Measurements from ENCODE around the gene RAB11FIP2. TPM values are rescaled to one million over a fixed set of nuclear protein-coding genes. Genes with fewer than 3 reads are reported as not detected.

The RAB11FIP2 gene
- total RNA-seq, 1 experiment from 2014 or later = 4.4 TPM

DNA sequence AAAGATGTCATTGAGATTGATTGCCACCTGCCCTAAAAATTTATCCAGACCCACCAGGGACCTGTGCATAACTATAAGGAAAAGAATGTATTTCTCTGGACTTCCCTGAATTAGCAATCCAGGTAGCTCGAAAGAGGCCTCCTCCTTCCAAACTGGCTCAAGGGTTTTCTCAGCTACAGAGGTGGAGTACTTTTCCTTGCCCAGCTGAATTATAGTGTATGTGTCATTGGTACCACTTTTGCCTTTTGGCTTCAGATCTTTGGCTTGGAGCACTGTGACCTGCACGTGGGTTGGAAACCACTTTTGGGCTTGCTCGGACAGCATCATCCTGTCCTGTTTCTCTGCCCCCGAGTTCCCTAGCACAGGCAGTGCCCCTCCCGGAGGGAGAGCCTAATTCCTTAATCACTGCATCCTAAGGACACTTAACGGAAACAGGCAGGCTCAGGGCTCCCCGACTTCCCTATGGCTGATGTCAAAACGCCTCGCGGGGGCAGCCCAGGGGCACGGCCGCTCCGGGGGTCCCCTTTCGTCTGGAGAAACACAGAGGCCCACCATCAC is 825 bp downstream of the RAB11FIP2 start:
- Histone ChIP-seq H3K4me3 (ENCODE audit: low read length) (peak overlapping the region; percentile 85), H3K4me2 (ENCODE audit: low read length) (peak overlapping the region; percentile 84), H3K9me2 (replicated peaks; ENCODE audit: low read length) (no peaks in the 10 kb centered on the region), H3K4me1 (ENCODE audit: insufficient read depth, low read length) (peaks cover 39% of the 10 kb centered on the region), H3K27me3 (ENCODE audit: low read length) (no peaks in the 10 kb centered on the region), H3K27ac (ENCODE audit: low read length) (peak overlapping the region; percentile 75), H3K9ac (ENCODE audit: low read length) (peak overlapping the region; percentile 82), H4K20me1 (ENCODE audit: low read length) (no peaks in the 10 kb centered on the region), H3K36me3 (ENCODE audit: low read depth, low read length) (no peaks in the 10 kb centered on the region), H3K9me3 (ENCODE audit: low read length) (no peaks in the 10 kb centered on the region), H3F3A (ENCODE audit: low read length, unreplicated experiment) (no peaks in the 10 kb centered on the region), H3K79me2 (ENCODE audit: low read length) (peaks cover 42% of the 10 kb centered on the region), H2AFZ (ENCODE audit: low read length) (peak overlapping the region; percentile 99)
- ChIA-PET CTCF (no interaction called here), POLR2A (ENCODE audit: unreplicated experiment) (no interaction called here)
- ATAC-seq = peak; percentile 35
- DNase-seq = peak; percentile 43
- BruUV-seq (replicated peaks) = TSS peak; percentile 42
- intact Hi-C loops (cut with micrococcal nuclease) = loop anchor here (2.0 kb wide), 1 partner anchor 65 kb away; no protein-coding TSS in a partner anchor
- TF ChIP-seq EZH2phosphoT487 (IDR thresholded peaks at IDR 0.05; ENCODE audit: borderline replicate concordance, low read length) = no peak
- no peak for TF ChIP-seq CTCF (conservative IDR thresholded peaks at IDR 0.05; ENCODE audit: low read depth, low read length)
- no peak for TF ChIP-seq EZH2 (IDR thresholded peaks at IDR 0.05; ENCODE audit: low read length, unreplicated experiment)

DNA sequence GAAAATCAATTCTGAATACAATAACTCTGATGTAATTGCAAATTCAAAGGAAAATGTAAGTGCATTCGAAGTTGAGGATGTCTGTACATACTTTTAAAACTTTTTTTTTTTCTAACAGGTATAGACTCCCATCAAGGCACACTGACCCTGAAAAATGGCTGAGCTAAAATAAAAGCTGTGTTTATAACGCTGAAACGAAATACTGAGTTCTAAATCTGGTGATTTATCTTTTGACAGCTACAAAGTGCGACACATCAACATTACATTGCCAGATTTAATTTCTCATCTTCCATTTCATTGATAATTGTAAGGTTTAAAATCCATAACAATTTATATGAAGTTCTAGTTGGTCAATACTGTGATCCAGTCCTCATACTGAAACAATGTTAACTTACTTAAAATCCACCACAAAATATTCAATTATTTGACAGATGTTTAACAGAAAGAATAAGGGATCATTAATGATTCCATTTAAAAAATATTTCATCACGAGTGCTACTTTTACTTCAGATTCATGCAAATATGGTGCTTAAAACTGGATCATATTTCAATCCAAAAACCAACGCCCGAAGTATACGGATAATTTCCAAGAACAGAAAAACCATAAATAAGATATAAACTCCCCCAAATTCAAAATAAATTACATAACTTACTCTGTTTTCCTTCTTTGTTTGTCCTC is 1.4 kb downstream of the RAB11FIP2 start:
- ChIA-PET CTCF (no interaction called here), POLR2A (ENCODE audit: unreplicated experiment) (no interaction called here)
- ATAC-seq = no peak
- Histone ChIP-seq H3K4me3 (ENCODE audit: low read length) (peak overlapping the region; percentile 85), H3K9ac (ENCODE audit: low read length) (peak overlapping the region; percentile 82), H3K9me2 (replicated peaks; ENCODE audit: low read length) (no peaks in the 10 kb centered on the region), H3K27ac (ENCODE audit: low read length) (no peak overlapping the region), H3K9me3 (ENCODE audit: low read length) (no peaks in the 10 kb centered on the region), H4K20me1 (ENCODE audit: low read length) (no peaks in the 10 kb centered on the region), H3F3A (ENCODE audit: low read length, unreplicated experiment) (no peaks in the 10 kb centered on the region), H3K36me3 (ENCODE audit: low read depth, low read length) (no peaks in the 10 kb centered on the region), H2AFZ (ENCODE audit: low read length) (0 out of 2 replicates have a peak overlapping the region, but pooled peaks have one; percentile 99), H3K4me2 (ENCODE audit: low read length) (peak overlapping the region; percentile 84), H3K4me1 (ENCODE audit: insufficient read depth, low read length) (peaks cover 40% of the 10 kb centered on the region), H3K79me2 (ENCODE audit: low read length) (peaks cover 42% of the 10 kb centered on the region), H3K27me3 (ENCODE audit: low read length) (no peaks in the 10 kb centered on the region)
- TF ChIP-seq CTCF (conservative IDR thresholded peaks at IDR 0.05; ENCODE audit: low read depth, low read length) (no peak), EZH2phosphoT487 (IDR thresholded peaks at IDR 0.05; ENCODE audit: borderline replicate concordance, low read length) (no peak), EZH2 (IDR thresholded peaks at IDR 0.05; ENCODE audit: low read length, unreplicated experiment) (no peak)
- intact Hi-C loops (cut with micrococcal nuclease) = no loop called here
- no peak for DNase-seq
- BruUV-seq (replicated peaks) = no TSS peak

DNA sequence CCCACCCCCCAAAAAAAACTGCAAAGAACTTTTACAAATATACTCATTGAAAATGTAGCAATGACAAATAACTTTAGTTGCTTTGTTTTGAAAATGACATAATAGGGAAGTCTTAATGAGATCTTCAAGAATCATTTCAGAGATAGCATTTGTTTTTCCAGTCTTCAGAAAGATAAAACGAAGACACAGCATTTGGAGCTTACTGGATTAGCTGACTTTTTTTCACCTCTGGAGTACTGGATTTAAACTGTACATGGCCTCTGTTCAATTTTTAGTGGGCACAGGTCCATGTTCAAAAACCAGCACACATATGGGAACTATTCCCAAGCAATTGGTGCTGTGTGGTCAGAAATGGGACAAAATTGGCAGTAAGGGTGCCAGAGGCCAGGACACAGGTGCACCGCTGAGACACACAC is 3.9 kb downstream of the RAB11FIP2 start:
- Histone ChIP-seq H2AFZ (ENCODE audit: low read length) (no peak overlapping the region), H3K27ac (ENCODE audit: low read length) (no peak overlapping the region), H3K4me3 (ENCODE audit: low read length) (no peak overlapping the region), H3F3A (ENCODE audit: low read length, unreplicated experiment) (no peaks in the 10 kb centered on the region), H3K9me3 (ENCODE audit: low read length) (no peaks in the 10 kb centered on the region), H3K27me3 (ENCODE audit: low read length) (no peaks in the 10 kb centered on the region), H3K4me1 (ENCODE audit: insufficient read depth, low read length) (peaks cover 40% of the 10 kb centered on the region), H3K36me3 (ENCODE audit: low read depth, low read length) (no peaks in the 10 kb centered on the region), H3K79me2 (ENCODE audit: low read length) (peaks cover 42% of the 10 kb centered on the region), H3K9ac (ENCODE audit: low read length) (no peak overlapping the region), H3K4me2 (ENCODE audit: low read length) (peak overlapping the region; percentile 34), H3K9me2 (replicated peaks; ENCODE audit: low read length) (no peaks in the 10 kb centered on the region), H4K20me1 (ENCODE audit: low read length) (no peaks in the 10 kb centered on the region)
- no peak for TF ChIP-seq EZH2 (IDR thresholded peaks at IDR 0.05; ENCODE audit: low read length, unreplicated experiment)
- no peak for TF ChIP-seq EZH2phosphoT487 (IDR thresholded peaks at IDR 0.05; ENCODE audit: borderline replicate concordance, low read length)
- TF ChIP-seq CTCF (conservative IDR thresholded peaks at IDR 0.05; ENCODE audit: low read depth, low read length) = no peak
- intact Hi-C loops (cut with micrococcal nuclease) = loop anchor here (5.0 kb wide), 1 partner anchor 96 kb away; no protein-coding TSS in a partner anchor
- ChIA-PET CTCF (interaction anchor here (0.7 to 0.9 kb wide), 2 partner anchors 113 to 154 kb away, joined by 3 read pairs; no protein-coding TSS in a partner anchor), POLR2A (ENCODE audit: unreplicated experiment) (no interaction called here)
- no TSS peak for BruUV-seq (replicated peaks)
- ATAC-seq (no peak), DNase-seq (no peak)
